Activated naive CD4-positive, alpha-beta T cell treated with anti-CD3 and anti-CD28 coated beads, Interleukin-2, amount 10 ng/mL, durations not matched to agents 7 days and 5 days (primary cell): Measurements from ENCODE around the gene MMS19.
"Not testable (repeated sequence)": the region's sequence is repeated elsewhere in the genome, so short reads cannot be mapped to it uniquely, and the experiment has no call there.

Source experiments
- CTCF ChIA-PET: fragments of 350-600 bp; sonication (Branson Sonifier 250); formaldehyde crosslinking; loops from one replicate; lab custom pipeline; 2021; ENCODE audit warnings: antibody characterized with exemption; lab: Charles Lee
- DNase-seq: peaks from one replicate; pipeline ENCODE4 v3.0.0-alpha.2; 2020
- H3K27ac Mint-ChIP-seq: one replicate; pipeline ENCODE4 v1.8.0; 2021; ENCODE audit warnings: mild to moderate bottlenecking, moderate library complexity, mixed read lengths
- H3K27me3 Mint-ChIP-seq: one replicate; pipeline ENCODE4 v1.8.0; 2021; ENCODE audit warnings: mild to moderate bottlenecking, mixed read lengths
- H3K36me3 Mint-ChIP-seq: one replicate; pipeline ENCODE4 v1.8.0; 2021; ENCODE audit warnings: mixed read lengths
- H3K4me1 Mint-ChIP-seq: one replicate; pipeline ENCODE4 v1.8.0; 2021; ENCODE audit warnings: mixed read lengths
- H3K4me3 Mint-ChIP-seq: one replicate; pipeline ENCODE4 v1.8.0; 2021; ENCODE audit warnings: mild to moderate bottlenecking, moderate library complexity, mixed read lengths
- H3K9me3 Mint-ChIP-seq: one replicate; pipeline ENCODE4 v1.8.0; 2021; ENCODE audit warnings: mixed read lengths

MMS19 gene

DNA sequence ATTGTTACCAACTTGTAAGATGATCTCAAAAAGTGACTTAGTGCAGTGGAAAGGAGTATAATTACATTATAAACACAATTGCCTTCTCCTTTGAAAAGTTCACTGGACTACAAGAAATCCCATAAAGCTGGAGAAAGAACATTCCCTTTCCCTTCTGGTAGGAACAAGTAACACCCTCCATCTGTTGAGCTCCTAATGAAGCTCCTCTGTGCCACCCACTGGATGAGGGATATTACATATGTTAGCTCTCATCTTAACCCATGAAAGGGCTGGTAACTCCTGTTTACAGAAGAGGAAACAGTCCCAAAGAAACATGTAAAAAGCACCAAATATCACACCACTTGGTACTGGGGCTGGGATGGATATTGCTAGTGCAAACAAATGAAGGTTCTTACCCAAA is 64.2 kb downstream of the MMS19 start:
- Mint-ChIP-seq H3K27me3 (no peaks in the 10 kb centered on the region), H3K27ac (no peak overlapping the region), H3K9me3 (no peaks in the 10 kb centered on the region), H3K36me3 (peaks cover 56% of the 10 kb centered on the region), H3K4me3 (no peak overlapping the region), H3K4me1 (peaks cover 13% of the 10 kb centered on the region)
- no peak for DNase-seq
- CTCF ChIA-PET, result interaction anchor here (0.9 to 2.9 kb wide), 2 partner anchors 15 to 26 kb away, joined by 4 to 19 read pairs; no protein-coding TSS in a partner anchor

DNA sequence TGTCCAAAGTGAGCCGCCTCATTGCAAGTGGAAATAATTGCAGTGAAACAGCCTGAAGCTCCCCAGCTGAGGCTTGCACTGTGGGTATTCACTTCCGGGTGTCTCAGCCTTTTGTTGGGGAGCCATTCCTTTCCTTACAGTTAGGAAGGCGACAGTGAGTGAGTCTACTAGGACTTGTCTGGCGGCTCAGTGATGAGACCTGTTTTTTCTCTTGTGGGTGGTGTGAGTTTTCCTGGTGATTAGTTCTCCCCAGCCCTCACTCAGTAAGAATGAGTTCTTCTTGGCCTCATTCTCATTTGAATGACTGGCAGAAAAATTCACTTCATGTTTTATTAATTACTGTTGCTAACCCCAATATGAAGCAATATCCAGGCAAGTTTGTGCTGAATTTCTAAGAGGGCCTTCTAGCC is 69.6 kb downstream of the MMS19 start:
- CTCF ChIA-PET, result interaction anchor here (0.6 to 3.7 kb wide), 6 partner anchors 8 to 195 kb away, joined by 3 to 24 read pairs (median 5); no protein-coding TSS in a partner anchor

DNA sequence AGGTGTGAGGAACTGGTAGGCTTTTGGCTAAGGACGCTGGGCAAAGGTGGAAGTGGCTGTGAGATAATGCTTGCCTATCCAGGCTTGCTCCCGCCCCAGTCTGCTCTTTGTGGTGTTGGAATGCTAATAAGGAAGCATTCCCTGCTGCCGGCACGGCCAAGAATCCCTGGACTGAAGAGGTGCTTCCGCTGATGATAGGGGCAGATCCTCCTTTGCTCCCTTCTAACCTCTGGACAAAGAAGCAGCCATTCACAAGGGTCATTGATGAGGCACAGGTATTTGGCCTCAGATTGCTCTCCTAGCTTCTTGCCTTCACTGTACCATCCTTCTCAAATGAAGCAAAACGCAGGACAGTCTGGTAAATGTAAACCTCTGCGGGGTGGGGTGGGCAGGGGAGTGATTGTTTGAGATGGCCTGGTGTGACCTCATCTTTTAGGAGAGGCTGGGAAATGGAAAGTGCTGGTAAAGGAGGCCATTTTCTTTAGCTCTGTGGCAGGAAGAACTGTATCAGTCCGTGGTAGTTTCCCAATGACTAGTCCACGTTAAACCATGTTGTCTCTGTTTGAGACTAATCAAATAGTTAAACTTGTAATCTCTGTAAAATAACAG is 70.5 kb downstream of the MMS19 start:
- peaks cover 3% of the 10 kb centered on the region for H3K27me3 Mint-ChIP-seq
- H3K27ac Mint-ChIP-seq, result peak overlapping the region; percentile 94
- peaks cover 49% of the 10 kb centered on the region for H3K4me1 Mint-ChIP-seq
- no peaks in the 10 kb centered on the region for H3K9me3 Mint-ChIP-seq
- DNase-seq, result no peak
- peak overlapping the region; percentile 88 for H3K4me3 Mint-ChIP-seq
- CTCF ChIA-PET, result interaction anchor here (1.0 to 3.7 kb wide), 8 partner anchors 9 to 36 kb away, joined by 3 to 24 read pairs (median 4); partner anchors contain the start of gene RRP12
- H3K36me3 Mint-ChIP-seq, result peaks cover 53% of the 10 kb centered on the region

More for the DNA sequence above, 69.6 kb downstream of the MMS19 start:
- peak; percentile 46 for DNase-seq
- Mint-ChIP-seq H3K27me3 (peaks cover 3% of the 10 kb centered on the region), H3K27ac (peak overlapping the region; percentile 78), H3K9me3 (no peaks in the 10 kb centered on the region), H3K36me3 (peaks cover 55% of the 10 kb centered on the region), H3K4me1 (peaks cover 40% of the 10 kb centered on the region), H3K4me3 (peak overlapping the region; percentile 80)

DNA sequence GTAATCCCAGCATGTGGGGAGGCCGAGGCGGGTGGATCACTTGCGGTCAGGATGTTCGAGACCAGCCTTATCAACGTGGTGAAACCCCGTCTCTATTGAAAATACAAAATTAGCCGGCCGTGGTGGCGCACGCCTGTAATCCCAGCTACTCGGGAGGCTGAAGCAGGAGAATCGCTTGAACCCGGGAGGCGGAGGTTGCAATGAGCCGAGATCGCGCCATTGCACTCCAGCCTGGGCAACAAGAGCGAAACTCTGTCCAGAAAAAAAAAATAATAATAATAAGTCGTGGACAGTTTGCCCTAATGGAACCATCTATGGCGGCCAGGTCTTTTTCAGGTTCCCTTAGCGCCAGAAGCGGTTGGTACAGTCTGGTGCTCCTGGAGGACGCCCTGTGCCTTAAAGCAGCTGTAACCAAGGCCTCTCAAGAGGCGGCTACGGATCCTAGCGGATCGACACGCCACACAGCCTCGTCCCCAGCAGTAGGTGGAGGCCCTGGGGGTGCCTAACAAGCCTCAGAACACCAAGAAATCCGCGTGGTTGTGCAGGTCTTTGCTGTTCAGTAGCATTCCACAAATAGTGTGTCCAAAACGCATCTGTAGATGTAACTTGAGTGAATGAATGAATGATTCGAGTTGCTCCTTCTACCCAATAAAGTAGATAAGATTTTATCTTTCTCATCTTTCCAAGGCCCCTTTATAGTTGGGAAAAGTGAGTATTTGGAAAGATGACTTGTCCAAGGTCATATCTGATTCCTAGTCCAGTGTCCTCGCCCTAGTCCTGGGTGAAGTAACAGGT is 71.2 kb downstream of the MMS19 start:
- Mint-ChIP-seq H3K9me3 (no peaks in the 10 kb centered on the region), H3K27ac (peak overlapping the region; percentile 94), H3K27me3 (peaks cover 3% of the 10 kb centered on the region), H3K4me1 (peaks cover 49% of the 10 kb centered on the region), H3K36me3 (peaks cover 50% of the 10 kb centered on the region), H3K4me3 (peak overlapping the region; percentile 88)
- CTCF ChIA-PET, result interaction anchor here (1.0 to 3.7 kb wide), 7 partner anchors 9 to 37 kb away, joined by 3 to 24 read pairs (median 5); partner anchors contain the start of gene RRP12
- DNase-seq, result no peak

DNA sequence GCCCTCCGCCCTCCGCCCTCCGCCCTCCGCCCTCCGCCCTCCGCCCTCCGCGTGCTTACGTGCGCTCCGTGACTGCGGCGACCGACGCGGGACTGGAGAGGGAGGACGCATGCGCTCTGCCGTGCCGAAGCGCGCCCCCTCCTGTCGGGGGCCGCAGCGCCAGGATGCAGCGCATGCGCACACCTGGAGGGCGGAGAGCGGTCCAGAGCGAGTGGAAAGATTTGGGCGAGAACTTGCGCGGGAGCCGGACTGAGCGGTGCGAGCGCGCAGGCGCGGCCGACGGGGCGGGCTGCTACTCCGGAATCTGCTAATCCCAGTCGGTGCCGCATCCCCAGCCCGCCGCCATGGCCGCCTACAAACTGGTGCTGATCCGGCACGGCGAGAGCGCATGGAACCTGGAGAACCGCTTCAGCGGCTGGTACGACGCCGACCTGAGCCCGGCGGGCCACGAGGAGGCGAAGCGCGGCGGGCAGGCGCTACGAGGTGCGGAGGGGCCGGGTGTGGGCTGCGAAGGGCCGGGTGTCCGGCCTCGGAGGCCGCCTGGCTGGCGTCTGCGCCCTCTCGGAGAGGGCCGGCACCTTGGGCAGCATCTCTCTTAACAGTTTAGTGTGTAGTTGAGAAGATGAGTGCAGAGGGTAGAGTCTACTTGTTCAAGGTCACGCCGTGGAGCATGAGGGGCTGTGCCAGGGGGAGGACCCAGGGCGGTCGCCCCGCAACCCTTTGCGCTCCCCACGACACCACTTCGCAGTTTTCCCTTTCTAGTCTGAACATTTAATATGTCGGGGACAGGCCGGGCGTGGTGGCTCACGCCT is 72.1 kb downstream of the MMS19 start, which contains the start of gene PGAM1:
Gene PGAM1 (plus strand): TSS at position 228 of the 812 bp plus-strand sequence. CDS start 117 bp downstream, at position 345.
- CTCF ChIA-PET, result interaction anchor here (3.7 kb wide), 1 partner anchor 17 kb away, joined by 24 read pairs; no protein-coding TSS in a partner anchor
- Mint-ChIP-seq H3K27ac (peak within 1 kb of the TSS; percentile 94), H3K36me3 (peaks cover 43% of the 10 kb centered on the region), H3K9me3 (no peaks in the 10 kb centered on the region), H3K27me3 (peaks cover 3% of the 10 kb centered on the region), H3K4me3 (peak within 1 kb of the TSS; percentile 88), H3K4me1 (peaks cover 54% of the 10 kb centered on the region)
- DNase-seq, result peak; percentile 95

DNA sequence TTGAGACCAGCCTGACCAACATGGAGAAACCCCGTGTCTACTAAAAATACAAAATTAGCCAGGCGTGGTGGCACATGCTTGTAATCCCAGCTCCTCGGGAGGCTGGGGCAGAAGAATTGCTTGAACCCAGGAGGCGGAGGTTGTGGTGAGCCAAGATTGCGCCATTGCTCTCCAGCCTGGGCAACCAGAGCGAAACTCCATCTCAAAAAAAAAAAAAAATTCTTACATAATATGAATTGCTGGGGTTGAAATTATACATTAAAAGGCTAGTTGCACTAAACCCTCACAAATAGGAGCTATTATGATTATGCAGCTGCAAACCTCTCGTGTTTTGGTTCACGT is 74.5 kb downstream of the MMS19 start:
- Mint-ChIP-seq H3K4me1 (peaks cover 55% of the 10 kb centered on the region), H3K27ac (peak overlapping the region; percentile 96), H3K36me3 (peaks cover 25% of the 10 kb centered on the region)
- H3K9me3 Mint-ChIP-seq, H3K4me3 Mint-ChIP-seq, H3K27me3 Mint-ChIP-seq, DNase-seq: not testable (repeated sequence)
- CTCF ChIA-PET, result interaction anchor here (1.3 to 6.6 kb wide), 3 partner anchors 10 to 22 kb away, joined by 4 to 60 read pairs (median 22); partner anchors contain the start of gene RRP12

DNA sequence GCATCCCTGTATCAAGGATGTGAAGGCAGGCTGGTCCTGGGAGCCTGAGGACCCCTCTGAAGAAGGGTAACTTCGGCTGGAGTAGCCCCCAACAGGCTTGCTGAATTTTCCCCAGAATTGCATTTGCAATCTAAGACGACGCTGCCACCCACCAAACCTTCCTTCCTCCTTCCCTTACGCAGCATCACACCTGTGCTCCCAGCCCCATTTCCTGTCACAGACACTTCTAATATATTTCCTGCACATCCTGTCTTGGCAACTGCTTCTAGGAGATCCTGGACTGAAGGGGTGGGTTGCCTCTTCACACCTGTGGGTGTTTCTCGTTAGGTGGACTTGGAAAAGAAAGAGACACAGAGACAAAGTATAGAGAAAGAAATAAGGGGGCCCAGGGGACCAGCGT is 81.7 kb downstream of the MMS19 start:
- Mint-ChIP-seq H3K9me3 (no peaks in the 10 kb centered on the region), H3K36me3 (no peaks in the 10 kb centered on the region), H3K4me3 (no peak overlapping the region), H3K27me3 (no peaks in the 10 kb centered on the region), H3K4me1 (peaks cover 73% of the 10 kb centered on the region), H3K27ac (peak overlapping the region; percentile 90)
- CTCF ChIA-PET, result no interaction called here
- no peak for DNase-seq

DNA sequence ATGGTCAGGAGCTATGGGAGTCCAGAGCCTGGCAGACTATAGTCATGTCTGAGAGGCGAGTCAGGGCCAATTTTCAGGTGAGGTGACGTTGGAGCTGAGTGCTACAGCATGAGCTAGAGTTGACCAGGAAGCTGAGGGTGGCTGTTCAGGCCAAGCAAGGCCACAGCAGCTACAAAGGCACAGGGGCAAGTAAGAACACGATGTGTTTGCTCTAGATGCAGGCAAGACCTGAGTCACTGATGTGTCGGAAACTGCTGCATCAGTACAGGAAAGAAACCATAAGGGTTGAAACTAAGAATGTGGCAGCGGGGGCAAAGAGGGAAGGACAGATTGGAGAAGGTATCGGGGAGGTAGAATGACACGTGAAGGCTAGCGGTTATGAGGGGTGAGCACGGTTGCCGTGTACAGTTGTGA is 85.3 kb downstream of the MMS19 start:
- Mint-ChIP-seq H3K4me1 (peaks cover 49% of the 10 kb centered on the region), H3K27ac (peak overlapping the region; percentile 50), H3K27me3 (no peaks in the 10 kb centered on the region), H3K9me3 (no peaks in the 10 kb centered on the region), H3K4me3 (no peak overlapping the region), H3K36me3 (no peaks in the 10 kb centered on the region)
- DNase-seq, result peak; percentile 48
- CTCF ChIA-PET, result interaction anchor here (1.2 to 2.6 kb wide), 3 partner anchors 11 to 141 kb away, joined by 4 to 22 read pairs (median 6); partner anchors contain the start of gene RRP12

DNA sequence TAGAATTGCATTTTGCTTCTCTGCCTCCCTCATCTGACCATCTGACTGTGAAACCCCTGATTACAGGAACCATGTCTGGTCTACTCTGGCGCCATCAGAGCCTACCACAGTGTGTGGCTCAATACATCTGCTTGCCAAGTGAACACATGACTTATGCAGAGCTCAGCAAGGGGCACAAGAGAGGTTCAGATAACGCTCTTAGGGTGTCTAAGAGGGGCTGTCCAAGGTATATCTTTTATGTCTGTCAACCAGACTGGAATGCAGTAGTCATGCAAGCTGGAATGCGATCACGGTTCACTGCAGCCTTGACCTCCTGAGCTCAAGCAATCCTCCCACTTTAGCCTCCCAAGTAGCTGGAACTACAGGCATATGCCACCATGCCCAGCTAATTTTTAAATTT is 86.8 kb downstream of the MMS19 start:
- Mint-ChIP-seq H3K4me3 (no peak overlapping the region), H3K4me1 (peaks cover 44% of the 10 kb centered on the region), H3K27ac (no peak overlapping the region), H3K27me3 (no peaks in the 10 kb centered on the region), H3K36me3 (no peaks in the 10 kb centered on the region), H3K9me3 (no peaks in the 10 kb centered on the region)
- DNase-seq, result no peak
- CTCF ChIA-PET, result interaction anchor here (0.9 kb wide), 1 partner anchor 16 kb away, joined by 4 read pairs; no protein-coding TSS in a partner anchor

DNA sequence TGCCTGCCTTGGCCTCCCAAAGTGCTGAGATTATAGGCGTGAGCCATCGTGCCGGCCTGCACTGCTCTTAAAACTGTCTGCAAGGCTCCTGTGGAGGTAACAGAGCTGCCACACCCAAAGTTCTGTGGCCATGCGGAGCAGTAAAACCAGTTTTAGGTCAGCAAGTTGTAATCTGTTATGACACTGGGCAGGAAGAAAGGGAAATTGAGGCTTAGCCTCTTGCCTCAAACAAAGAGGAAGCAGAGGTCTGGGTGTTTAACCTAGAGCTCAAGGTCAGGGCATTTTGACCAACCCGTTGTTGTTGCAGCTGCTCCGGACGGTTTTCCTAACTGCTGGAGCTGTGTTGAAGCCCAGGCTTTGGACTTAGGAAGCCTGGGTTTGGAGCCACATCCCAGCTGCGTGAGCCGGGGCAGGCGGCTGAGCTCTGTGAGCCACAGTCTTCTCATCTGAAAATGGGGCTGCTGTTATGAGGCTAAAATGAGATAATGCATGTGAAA is 89.7 kb downstream of the MMS19 start:
- H3K9me3 Mint-ChIP-seq, result no peaks in the 10 kb centered on the region
- no peaks in the 10 kb centered on the region for H3K36me3 Mint-ChIP-seq
- peaks cover 4% of the 10 kb centered on the region for H3K27me3 Mint-ChIP-seq
- CTCF ChIA-PET, result interaction anchor here (1.0 to 4.9 kb wide), 7 partner anchors 12 to 143 kb away, joined by 4 to 60 read pairs (median 24); no protein-coding TSS in a partner anchor
- DNase-seq, result no peak
- H3K4me3 Mint-ChIP-seq, result no peak overlapping the region
- no peak overlapping the region for H3K27ac Mint-ChIP-seq
- H3K4me1 Mint-ChIP-seq, result peaks cover 21% of the 10 kb centered on the region
